GM12864 (cell line): ENCODE data around the gene ATOH7.

ENCODE experiments used
- DNase-seq: peaks from one replicate; pipeline ENCODE4 v3.0.0-alpha.2; 2011; ENCODE audit warnings: low read depth
- H3K4me3 ChIP-seq: 2 replicates; pipeline ENCODE4 v1.5.1; 2011; ENCODE audit warnings: mild to moderate bottlenecking, low read depth, low read length, control low read depth
- TF ChIP-seq, protein P1 (sequence below): IDR thresholded peaks from 2 replicates; pipeline ENCODE4 v1.5.1; 2011; ENCODE audit warnings: low read depth, mild to moderate bottlenecking, moderate library complexity, low read length, control low read depth, inconsistent platforms; ENCODE audit errors: missing control alignments

The ATOH7 gene

DNA sequence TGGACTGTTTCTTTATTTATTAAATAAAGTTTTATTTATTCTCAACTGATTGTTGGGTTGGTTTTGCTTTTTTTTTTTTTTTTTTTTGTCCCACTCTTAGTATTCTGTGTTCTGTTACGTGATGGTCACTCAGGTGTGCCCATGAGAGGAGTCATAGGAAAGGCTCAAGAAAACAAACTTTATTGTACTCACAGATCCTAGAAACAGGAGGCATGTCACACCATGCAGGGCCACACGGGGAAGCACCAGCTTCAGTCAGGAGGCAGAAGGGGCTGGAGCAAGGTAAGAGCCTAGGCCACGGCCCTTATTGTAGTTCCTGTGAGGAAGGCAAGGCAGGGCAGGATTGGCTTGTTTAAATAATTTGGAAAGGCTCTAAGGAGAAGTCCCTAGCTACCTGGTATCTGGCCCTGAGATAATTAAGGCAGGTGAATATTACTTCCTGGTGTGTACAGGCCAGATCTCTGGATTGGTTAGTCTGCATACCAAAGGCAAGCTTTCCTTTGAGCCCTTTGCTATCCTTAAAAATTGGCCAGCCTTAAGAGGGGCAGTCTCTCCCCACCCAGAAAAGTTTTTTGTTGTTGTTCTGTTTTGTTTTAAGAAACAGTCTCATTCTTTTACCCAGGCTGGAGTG is 8.3 kb downstream of the ATOH7 start:
- DNase-seq = no peak
- TF ChIP-seq, protein P1, sequence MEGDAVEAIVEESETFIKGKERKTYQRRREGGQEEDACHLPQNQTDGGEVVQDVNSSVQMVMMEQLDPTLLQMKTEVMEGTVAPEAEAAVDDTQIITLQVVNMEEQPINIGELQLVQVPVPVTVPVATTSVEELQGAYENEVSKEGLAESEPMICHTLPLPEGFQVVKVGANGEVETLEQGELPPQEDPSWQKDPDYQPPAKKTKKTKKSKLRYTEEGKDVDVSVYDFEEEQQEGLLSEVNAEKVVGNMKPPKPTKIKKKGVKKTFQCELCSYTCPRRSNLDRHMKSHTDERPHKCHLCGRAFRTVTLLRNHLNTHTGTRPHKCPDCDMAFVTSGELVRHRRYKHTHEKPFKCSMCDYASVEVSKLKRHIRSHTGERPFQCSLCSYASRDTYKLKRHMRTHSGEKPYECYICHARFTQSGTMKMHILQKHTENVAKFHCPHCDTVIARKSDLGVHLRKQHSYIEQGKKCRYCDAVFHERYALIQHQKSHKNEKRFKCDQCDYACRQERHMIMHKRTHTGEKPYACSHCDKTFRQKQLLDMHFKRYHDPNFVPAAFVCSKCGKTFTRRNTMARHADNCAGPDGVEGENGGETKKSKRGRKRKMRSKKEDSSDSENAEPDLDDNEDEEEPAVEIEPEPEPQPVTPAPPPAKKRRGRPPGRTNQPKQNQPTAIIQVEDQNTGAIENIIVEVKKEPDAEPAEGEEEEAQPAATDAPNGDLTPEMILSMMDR = peak; percentile 23

DNA sequence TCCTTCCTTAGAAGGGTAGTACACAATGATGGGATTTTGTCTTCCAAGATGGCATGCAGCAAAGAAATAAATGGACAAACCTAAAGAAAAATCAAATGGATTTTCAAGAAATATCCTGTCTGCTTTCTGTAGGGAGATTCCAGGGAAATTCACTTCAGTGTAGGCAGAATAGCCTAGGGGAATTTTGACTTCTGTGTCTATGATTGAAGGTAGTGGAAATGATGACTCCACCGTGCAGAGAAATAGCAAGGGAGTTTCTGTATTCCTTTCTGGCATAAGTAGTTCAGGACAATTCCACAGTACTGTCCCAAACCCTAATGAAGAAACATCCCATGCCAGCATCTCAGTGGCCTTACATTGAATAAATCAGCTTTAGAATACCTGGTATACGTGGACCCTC is 9.5 kb downstream of the ATOH7 start:
- TF ChIP-seq, protein P1 = no peak
- H3K4me3 ChIP-seq = no peak overlapping the region
- DNase-seq = no peak

More for the DNA sequence above, 8.3 kb downstream of the ATOH7 start:
- H3K4me3 ChIP-seq = no peak overlapping the region

DNA sequence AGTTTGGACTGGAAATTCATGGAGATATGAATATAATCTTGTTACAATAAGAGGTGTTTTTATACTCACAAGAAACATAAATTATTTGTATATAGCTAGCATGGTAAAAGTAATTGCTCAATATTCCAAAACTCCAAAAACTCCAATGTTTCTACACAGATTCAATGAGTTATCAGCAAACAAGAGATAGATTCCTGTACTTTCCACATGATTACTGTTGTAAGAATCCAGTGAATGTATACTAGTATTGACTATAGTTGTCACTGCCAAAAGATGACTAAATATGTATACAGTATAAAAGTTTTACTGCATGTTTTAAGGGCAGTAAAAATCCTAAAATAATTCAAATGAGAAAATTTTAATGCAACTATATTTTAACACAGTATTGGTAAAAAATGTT is 10.7 kb downstream of the ATOH7 start:
- DNase-seq = no peak
- TF ChIP-seq, protein P1 = no peak
- no peak overlapping the region for H3K4me3 ChIP-seq

DNA sequence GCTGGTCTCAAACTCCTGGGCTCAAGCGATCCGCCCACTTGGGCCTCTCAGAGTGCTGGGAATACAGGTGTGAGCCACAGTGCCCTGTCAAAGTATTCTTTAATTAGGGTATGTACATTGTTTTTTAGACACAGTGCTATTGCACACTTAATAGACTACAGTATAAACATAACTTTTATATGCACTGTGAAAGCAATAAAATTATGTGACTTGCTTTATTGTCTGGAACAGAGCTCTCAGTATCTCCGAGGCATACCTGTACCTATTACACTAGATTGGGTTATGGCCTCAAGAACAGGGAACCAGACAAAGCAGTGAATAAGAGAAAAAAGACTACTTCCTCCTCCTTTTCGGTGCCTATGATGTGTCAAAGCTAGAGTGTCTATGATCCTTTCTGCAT is 13.1 kb downstream of the ATOH7 start:
- H3K4me3 ChIP-seq = no peak overlapping the region
- DNase-seq = no peak

DNA sequence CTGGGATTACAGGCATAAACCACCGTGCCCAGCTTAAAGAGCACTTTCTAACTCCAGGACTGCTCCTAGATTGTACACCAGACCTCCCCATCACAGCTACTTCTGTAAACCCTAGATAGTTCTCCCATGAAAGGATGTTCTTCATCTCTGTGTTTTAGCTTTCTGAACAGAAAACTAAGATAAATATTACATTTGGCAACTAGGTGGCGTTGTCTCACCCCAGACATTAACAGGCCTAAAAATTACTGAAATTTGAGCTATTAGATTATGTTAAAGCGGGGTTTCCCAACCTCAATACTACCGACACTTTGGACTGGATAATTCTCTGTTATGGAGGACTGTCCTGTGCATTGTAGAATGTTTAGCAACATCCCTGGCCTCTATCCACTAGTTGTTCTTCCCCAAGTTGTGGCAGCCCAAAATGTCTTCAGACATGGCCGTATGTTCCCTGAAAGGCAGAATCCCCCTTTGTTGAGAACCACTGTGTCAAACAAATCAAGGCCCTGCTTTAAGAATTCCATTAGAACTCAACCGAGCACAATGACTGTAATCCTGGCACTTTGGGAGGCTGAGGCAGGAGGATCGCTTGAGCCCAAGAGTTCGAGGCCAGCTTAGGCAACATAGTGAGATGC is 19.1 kb downstream of the ATOH7 start:
- H3K4me3 ChIP-seq = no peak overlapping the region
- no peak for DNase-seq
- TF ChIP-seq, protein P1 = peak; percentile 57

More for the DNA sequence above, 13.1 kb downstream of the ATOH7 start:
- TF ChIP-seq, protein P1 = no peak

DNA sequence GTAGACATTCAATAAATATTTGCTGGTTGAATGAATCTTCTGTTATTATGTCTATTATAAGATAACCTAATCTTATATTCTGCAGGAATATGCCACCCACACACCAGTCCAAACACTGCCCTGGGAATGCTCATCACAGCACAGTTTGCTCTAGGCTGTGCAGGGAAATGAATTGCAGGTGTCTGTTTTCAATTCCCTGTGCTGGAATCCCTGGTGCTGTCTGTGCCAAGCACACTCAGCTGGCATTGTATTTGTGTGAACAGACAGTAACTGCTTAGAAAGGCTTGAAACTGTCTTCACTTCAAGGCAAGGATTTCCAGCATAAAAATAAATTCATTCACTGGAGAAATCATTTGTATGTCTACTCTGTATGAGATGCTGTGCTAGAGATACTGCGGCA is 20.2 kb downstream of the ATOH7 start:
- DNase-seq = no peak
- TF ChIP-seq, protein P1 = no peak
- H3K4me3 ChIP-seq = no peak overlapping the region
